ENCODE data around the gene KANSL1.

- TF ChIP-seq, protein P1, sequence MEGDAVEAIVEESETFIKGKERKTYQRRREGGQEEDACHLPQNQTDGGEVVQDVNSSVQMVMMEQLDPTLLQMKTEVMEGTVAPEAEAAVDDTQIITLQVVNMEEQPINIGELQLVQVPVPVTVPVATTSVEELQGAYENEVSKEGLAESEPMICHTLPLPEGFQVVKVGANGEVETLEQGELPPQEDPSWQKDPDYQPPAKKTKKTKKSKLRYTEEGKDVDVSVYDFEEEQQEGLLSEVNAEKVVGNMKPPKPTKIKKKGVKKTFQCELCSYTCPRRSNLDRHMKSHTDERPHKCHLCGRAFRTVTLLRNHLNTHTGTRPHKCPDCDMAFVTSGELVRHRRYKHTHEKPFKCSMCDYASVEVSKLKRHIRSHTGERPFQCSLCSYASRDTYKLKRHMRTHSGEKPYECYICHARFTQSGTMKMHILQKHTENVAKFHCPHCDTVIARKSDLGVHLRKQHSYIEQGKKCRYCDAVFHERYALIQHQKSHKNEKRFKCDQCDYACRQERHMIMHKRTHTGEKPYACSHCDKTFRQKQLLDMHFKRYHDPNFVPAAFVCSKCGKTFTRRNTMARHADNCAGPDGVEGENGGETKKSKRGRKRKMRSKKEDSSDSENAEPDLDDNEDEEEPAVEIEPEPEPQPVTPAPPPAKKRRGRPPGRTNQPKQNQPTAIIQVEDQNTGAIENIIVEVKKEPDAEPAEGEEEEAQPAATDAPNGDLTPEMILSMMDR (IDR thresholded peaks at IDR 0.05) = peak; percentile 74 to 98 (median 90)
- no peak for TF ChIP-seq POLR2A (IDR thresholded peaks at IDR 0.05)
These were observed 148.8 kb downstream of the KANSL1 start for GRCh38 chr17:46044286-46044928.
